ENCODE results near the gene LDAF1. TPM values are rescaled to one million over a fixed set of nuclear protein-coding genes. Genes with fewer than 3 reads are reported as not detected.

Gene LDAF1
- total RNA-seq, 1 donor from 2014 or later, result 25.4 TPM

DNA sequence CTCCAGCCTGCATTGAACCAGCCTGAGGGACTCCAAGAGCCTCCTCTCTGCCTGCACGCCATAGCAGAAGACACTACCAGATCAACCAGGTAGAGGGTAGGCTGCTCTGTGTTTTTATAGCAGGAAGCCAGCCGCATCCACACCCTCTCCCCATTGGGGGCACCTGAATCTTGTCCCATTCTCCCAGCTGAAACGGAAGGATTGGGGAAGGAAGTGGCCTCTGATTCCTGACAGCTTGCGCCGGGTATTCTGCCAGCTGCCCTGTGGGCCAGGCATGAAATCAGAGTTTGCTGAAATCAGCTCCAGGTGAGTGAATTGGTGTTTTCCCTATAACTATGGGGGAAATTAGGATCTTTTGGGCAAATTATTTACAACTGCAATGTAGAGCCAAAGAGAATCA, 53.0 kb downstream of the LDAF1 start, which contains the start of gene ZP2:
Gene ZP2 (minus strand): TSS at position 89 of the 400 bp plus-strand sequence. CDS start 27 bp downstream, at position 62.
- DNase-seq (ENCODE audit: low read depth, low spot score), result no peak
- no peak for TF ChIP-seq CTCF (conservative IDR thresholded peaks at IDR 0.05)
- H3K9me3 Mint-ChIP-seq, result no peaks in the 10 kb centered on the region
- peaks cover 11% of the 10 kb centered on the region for H3K27me3 Mint-ChIP-seq (ENCODE audit: low read depth)
- H3K4me1 Mint-ChIP-seq, result no peaks in the 10 kb centered on the region
- H3K36me3 Mint-ChIP-seq (ENCODE audit: low read depth), result no peaks in the 10 kb centered on the region
- no peak within 1 kb of the TSS for H3K4me3 Mint-ChIP-seq
- H3K27ac Mint-ChIP-seq (ENCODE audit: unreplicated experiment), result peak within 1 kb of the TSS; percentile 93

- H3K9me3 Mint-ChIP-seq, result no peaks in the 10 kb centered on the region
- no peak overlapping the region for H3K4me3 Mint-ChIP-seq
- no peak overlapping the region for H3K27ac Mint-ChIP-seq (ENCODE audit: unreplicated experiment)
- no peaks in the 10 kb centered on the region for H3K4me1 Mint-ChIP-seq
- no peak for DNase-seq (ENCODE audit: low read depth, low spot score)
- TF ChIP-seq CTCF (conservative IDR thresholded peaks at IDR 0.05), result no peak
- peaks cover 12% of the 10 kb centered on the region for H3K27me3 Mint-ChIP-seq (ENCODE audit: low read depth)
- no peaks in the 10 kb centered on the region for H3K36me3 Mint-ChIP-seq (ENCODE audit: low read depth)
These were observed 55.6 kb downstream of the LDAF1 start for GRCh38 chr16:21214086-21214485.

DNA sequence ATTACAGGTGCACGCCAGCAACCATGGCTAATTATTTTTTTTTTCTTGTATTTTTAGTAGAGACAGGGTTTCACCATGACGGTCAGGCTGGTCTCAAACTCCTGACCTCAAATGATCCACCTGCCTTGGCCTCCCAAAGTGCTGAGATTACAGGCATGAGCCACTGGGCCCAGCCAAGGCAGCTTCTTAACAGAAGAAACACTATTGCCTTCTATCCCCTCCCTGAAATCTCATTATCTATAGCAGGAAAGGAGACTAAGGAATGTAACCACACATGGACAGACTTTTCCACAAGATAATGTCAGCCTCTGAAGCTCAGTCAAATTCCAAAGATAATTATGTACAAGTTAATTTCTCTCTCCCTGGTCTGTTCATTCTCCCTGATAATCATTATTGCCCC, 58.6 kb downstream of the LDAF1 start:
- Mint-ChIP-seq H3K4me1 (no peaks in the 10 kb centered on the region), H3K9me3 (no peaks in the 10 kb centered on the region), H3K4me3 (no peak overlapping the region), H3K36me3 (ENCODE audit: low read depth) (no peaks in the 10 kb centered on the region), H3K27ac (ENCODE audit: unreplicated experiment) (no peak overlapping the region), H3K27me3 (ENCODE audit: low read depth) (peaks cover 23% of the 10 kb centered on the region)
- DNase-seq (ENCODE audit: low read depth, low spot score), result no peak
- TF ChIP-seq CTCF (conservative IDR thresholded peaks at IDR 0.05), result no peak

- Mint-ChIP-seq H3K36me3 (ENCODE audit: low read depth) (no peaks in the 10 kb centered on the region), H3K27ac (ENCODE audit: unreplicated experiment) (no peak overlapping the region), H3K4me3 (no peak overlapping the region), H3K4me1 (no peaks in the 10 kb centered on the region), H3K27me3 (ENCODE audit: low read depth) (peaks cover 21% of the 10 kb centered on the region), H3K9me3 (no peaks in the 10 kb centered on the region)
- no peak for TF ChIP-seq CTCF (conservative IDR thresholded peaks at IDR 0.05)
- no peak for DNase-seq (ENCODE audit: low read depth, low spot score)
These were observed 59.7 kb downstream of the LDAF1 start for GRCh38 chr16:21218153-21218552.

DNA sequence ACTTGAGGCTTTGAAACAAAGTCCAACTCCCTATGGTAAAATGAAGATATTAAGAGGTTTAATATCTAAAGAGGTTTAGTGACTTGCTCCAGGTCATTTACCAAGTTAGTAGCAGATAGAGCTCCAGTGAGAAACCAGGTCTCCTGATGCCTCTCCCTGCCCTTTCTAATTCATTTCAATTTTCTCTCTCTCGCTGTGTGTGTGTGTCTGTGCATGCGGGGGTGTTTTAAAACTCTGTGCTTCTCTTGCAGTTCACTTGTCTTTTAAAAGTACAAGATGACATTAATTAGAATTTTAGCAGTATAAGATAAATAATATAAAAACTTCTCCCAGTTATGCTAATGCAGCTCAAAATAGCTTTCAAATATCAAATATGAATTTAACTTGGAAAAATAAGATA, 61.1 kb downstream of the LDAF1 start:
- Mint-ChIP-seq H3K27ac (ENCODE audit: unreplicated experiment) (no peak overlapping the region), H3K36me3 (ENCODE audit: low read depth) (no peaks in the 10 kb centered on the region), H3K9me3 (no peaks in the 10 kb centered on the region), H3K27me3 (ENCODE audit: low read depth) (peaks cover 15% of the 10 kb centered on the region), H3K4me3 (no peak overlapping the region), H3K4me1 (no peaks in the 10 kb centered on the region)
- no peak for DNase-seq (ENCODE audit: low read depth, low spot score)
- no peak for TF ChIP-seq CTCF (conservative IDR thresholded peaks at IDR 0.05)
